CD4-positive, CD25-positive, alpha-beta regulatory T cell (primary cell): ENCODE results near the gene KIF1B. TPM values are rescaled to one million over a fixed set of nuclear protein-coding genes. Genes with fewer than 3 reads are reported as not detected.

Source experiments
- ATAC-seq, 2 donors: fragments of 150-1000 bp; cut with Tn5 transposase; one replicate each; pipeline ENCODE4 v1.10.0; 2021; ENCODE audit warnings: low read depth in 2 of 2, moderate number of reproducible peaks in 2 of 2, moderate library complexity in 1 of 2
- DNase-seq, 3 donors: peaks; one replicate each; pipeline versions ENCODE4 v3.0.0 to v3.0.0-alpha.2; 2012 to 2022; ENCODE audit warnings: mixed read lengths in 1 of 3
- H3K27ac ChIP-seq: one replicate; pipeline ENCODE4 v1.7.0; 2013; ENCODE audit warnings: mild to moderate bottlenecking, low read length; ENCODE audit not compliant: insufficient read depth, poor library complexity, severe bottlenecking
- H3K27me3 ChIP-seq: one replicate; pipeline ENCODE4 v1.7.0; 2013; ENCODE audit warnings: low read length; ENCODE audit not compliant: control insufficient read depth, insufficient read depth
- H3K36me3 ChIP-seq: one replicate; pipeline ENCODE4 v1.7.0; 2013; ENCODE audit warnings: mild to moderate bottlenecking, low read length, moderate library complexity; ENCODE audit not compliant: control insufficient read depth, insufficient read depth
- H3K4me1 ChIP-seq: 2 replicates; pipeline ENCODE4 v1.7.0; 2013; ENCODE audit warnings: mild to moderate bottlenecking, low read length; ENCODE audit not compliant: insufficient read depth, control insufficient read depth, poor library complexity, severe bottlenecking
- H3K4me3 ChIP-seq: one replicate; pipeline ENCODE4 v1.7.0; 2013; ENCODE audit warnings: low read depth, mild to moderate bottlenecking, low read length, moderate library complexity
- H3K9me3 ChIP-seq, 2 experiments: 1 replicate in 1 of 2; 2 replicates in 1 of 2; pipeline ENCODE4 v1.7.0; 2013; ENCODE audit warnings: low read length in 2 of 2, mild to moderate bottlenecking in 1 of 2, moderate library complexity in 1 of 2; ENCODE audit not compliant: control insufficient read depth in 2 of 2
- H3K27ac Mint-ChIP-seq, 3 donors: one replicate each; pipeline ENCODE4 v1.8.0; 2020 to 2022; ENCODE audit warnings: mild to moderate bottlenecking in 3 of 3, mixed read lengths in 3 of 3, moderate library complexity in 2 of 3
- H3K27me3 Mint-ChIP-seq: one replicate; pipeline ENCODE4 v1.8.0; 2022; ENCODE audit warnings: mild to moderate bottlenecking, mixed read lengths
- H3K36me3 Mint-ChIP-seq: one replicate; pipeline ENCODE4 v1.8.0; 2020; ENCODE audit warnings: mixed read lengths
- H3K4me1 Mint-ChIP-seq, 4 donors: one replicate each; pipeline ENCODE4 v1.8.0; 2020 to 2022; ENCODE audit warnings: mixed read lengths in 4 of 4, mild to moderate bottlenecking in 1 of 4
- H3K4me3 Mint-ChIP-seq, 4 donors: one replicate each; pipeline ENCODE4 v1.8.0; 2020 to 2022; ENCODE audit warnings: mild to moderate bottlenecking in 4 of 4, mixed read lengths in 4 of 4, moderate library complexity in 3 of 4
- H3K9me3 Mint-ChIP-seq, 7 donors: one replicate each; pipeline ENCODE4 v1.8.0; 2020 to 2022; ENCODE audit warnings: mixed read lengths in 7 of 7, mild to moderate bottlenecking in 3 of 7, moderate library complexity in 2 of 7
- polyA plus RNA-seq, 4 donors: library from polyadenylated mRNA; unstranded; fragments of 300-500 nt; fragmentation: Illumina TruSeq; gene quantifications; one replicate each; pipeline ENCODE4 v1.2.3, GENCODE V29; 2021
- total RNA-seq: library from RNA; stranded (reverse); gene quantifications from one replicate; pipeline ENCODE4 v1.2.3, GENCODE V29; 2022

Gene KIF1B
- total and polyA plus RNA-seq, 5 donors from 2014 or later, result 0.79 to 26.6 (median 2.2) TPM

GRCh38 chr1:10429868-10430215 is 219.5 kb downstream of the KIF1B start:
- Mint-ChIP-seq H3K4me1 (peaks cover 11 to 28% (median 19%) of the 10 kb centered on the region in 4 donors), H3K9me3 (no peaks in the 10 kb centered on the region), H3K36me3 (no peaks in the 10 kb centered on the region), H3K4me3 (peak overlapping the region; percentile 85 to 94 (median 90)), H3K27me3 (no peaks in the 10 kb centered on the region), H3K27ac (peak overlapping the region; percentile 92 to 95 (median 94))
- Histone ChIP-seq H3K9me3 (no peaks in the 10 kb centered on the region), H3K36me3 (no peaks in the 10 kb centered on the region), H3K27me3 (no peaks in the 10 kb centered on the region), H3K4me3 (peak overlapping the region; percentile 85), H3K27ac (peak overlapping the region; percentile 85), H3K4me1 (peaks cover 19% of the 10 kb centered on the region)
- ATAC-seq (no peak), DNase-seq (no peak)

GRCh38 chr1:10430216-10431069 is 220.1 kb downstream of the KIF1B start, which contains the start of gene CENPS:
TSS of gene CENPS (plus strand) at chr1:10430433. CDS start at chr1:10430518, 85 bp downstream.
- Mint-ChIP-seq H3K9me3 (no peaks in the 10 kb centered on the region), H3K27me3 (no peaks in the 10 kb centered on the region), H3K36me3 (peaks cover 3% of the 10 kb centered on the region), H3K4me3 (peak within 1 kb of the TSS; percentile 85 to 94 (median 90)), H3K27ac (peak within 1 kb of the TSS; percentile 92 to 95 (median 94)), H3K4me1 (peaks cover 11 to 28% (median 19%) of the 10 kb centered on the region in 4 donors)
- H3K27me3 ChIP-seq, result no peaks in the 10 kb centered on the region
- DNase-seq (peak; percentile 78 to 89 (median 88)), ATAC-seq (peak; percentile 79 to 81)
- H3K36me3 ChIP-seq, result no peaks in the 10 kb centered on the region
- peak within 1 kb of the TSS; percentile 85 for H3K4me3 ChIP-seq
- H3K4me1 ChIP-seq, result peaks cover 19% of the 10 kb centered on the region
- no peaks in the 10 kb centered on the region for H3K9me3 ChIP-seq
- peak within 1 kb of the TSS; percentile 85 for H3K27ac ChIP-seq

Other genes with a start within 250 kb of the KIF1B start
- gene RBP7, start 213.3 kb upstream of the KIF1B start, total RNA-seq, result not detected
- not detected for gene RBP7, start 213.3 kb upstream of the KIF1B start, polyA plus RNA-seq
- gene UBE4B, start 177.6 kb upstream of the KIF1B start, total RNA-seq, result 38.7 TPM
- 1 to 10 TPM; 8.0 to 9.6 (median 9.2) TPM for gene UBE4B, start 177.6 kb upstream of the KIF1B start, polyA plus RNA-seq
- gene PGD, start 188.5 kb downstream of the KIF1B start, total RNA-seq, result 23.2 TPM
- 10 to 100 TPM; 36.0 to 42.4 (median 40.6) TPM for gene PGD, start 188.5 kb downstream of the KIF1B start, polyA plus RNA-seq
- gene CENPS, start 219.9 kb downstream of the KIF1B start, total RNA-seq, result 4.9 TPM
- 1 to 10 TPM; 6.4 to 8.7 (median 7.5) TPM for gene CENPS, start 219.9 kb downstream of the KIF1B start, polyA plus RNA-seq
- gene CORT, start 239.5 kb downstream of the KIF1B start, total RNA-seq, result not detected
- gene CORT, start 239.5 kb downstream of the KIF1B start, polyA plus RNA-seq, result not detected